ENCODE measurements around the gene SGPP1. TPM values are rescaled to one million over a fixed set of nuclear protein-coding genes. Genes with fewer than 3 reads are reported as not detected.
"Not testable (repeated sequence)": the region's sequence is repeated elsewhere in the genome, so short reads cannot be mapped to it uniquely, and the experiment has no call there.

The SGPP1 gene
- polyA plus RNA-seq, 1 donor from 2014 or later: 30.5 TPM

DNA sequence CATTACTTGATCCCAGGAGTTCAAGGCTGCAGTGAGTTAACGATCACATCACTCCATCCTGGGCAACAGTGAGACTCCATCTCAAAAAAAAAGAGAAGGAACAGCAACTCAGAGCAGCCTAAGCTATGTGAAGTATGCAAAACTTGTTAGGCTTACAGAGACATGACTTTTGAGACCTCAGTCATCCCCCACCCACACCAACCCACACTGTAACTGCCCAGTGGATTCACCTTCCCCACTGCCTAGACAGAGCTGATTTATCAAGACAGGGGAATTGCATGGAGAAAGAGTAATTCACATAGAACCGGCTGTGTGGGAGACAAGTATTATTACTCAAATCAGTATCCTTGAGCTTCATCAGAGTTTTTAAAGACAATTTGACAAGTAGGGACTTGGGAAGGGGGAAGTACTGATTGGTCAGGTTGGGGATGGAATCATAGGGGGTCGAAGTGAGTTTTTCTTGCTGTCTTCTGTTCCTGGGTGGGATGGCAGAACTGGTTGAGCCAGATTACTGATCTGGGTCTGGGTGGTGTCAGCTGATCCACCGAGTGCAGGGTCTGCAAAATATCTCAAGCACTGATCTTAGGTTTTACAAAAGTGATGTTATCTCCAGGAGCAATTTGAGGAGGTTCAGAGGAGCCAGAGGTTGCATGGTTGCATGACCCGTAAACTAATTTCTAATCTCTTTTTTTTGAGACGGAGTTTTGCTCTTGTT, 80.0 kb downstream of the SGPP1 start:
- no peaks in the 10 kb centered on the region for H3K27me3 Mint-ChIP-seq
- H3K36me3 Mint-ChIP-seq: peaks cover 4% of the 10 kb centered on the region
- H3K27ac Mint-ChIP-seq: no peak overlapping the region
- H3K4me3 Mint-ChIP-seq: no peak overlapping the region
- peaks cover 4 to 13% (median 10%) of the 10 kb centered on the region in 3 donors for H3K4me1 Mint-ChIP-seq
- no peaks in the 10 kb centered on the region for H3K9me3 Mint-ChIP-seq

DNA sequence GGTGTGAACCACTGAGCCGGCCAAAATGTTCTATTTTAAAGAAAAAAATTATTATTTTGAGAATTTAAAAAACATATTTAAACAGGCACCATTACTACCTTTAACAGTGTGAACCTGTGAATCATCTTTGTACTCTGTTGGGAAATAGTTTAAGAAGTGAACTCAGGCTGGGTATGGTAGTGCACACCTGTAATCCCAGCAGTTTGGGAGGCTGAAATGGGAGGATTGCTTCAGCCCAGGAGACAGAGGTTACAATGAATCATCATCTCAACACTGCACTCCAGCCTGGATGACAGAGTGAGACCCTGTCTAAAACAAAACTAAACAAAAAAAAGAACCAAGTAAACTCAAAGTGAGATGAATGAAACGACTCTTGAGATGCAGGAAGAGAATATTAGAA, 83.1 kb downstream of the SGPP1 start:
- H3K27ac Mint-ChIP-seq: no peak overlapping the region
- no peaks in the 10 kb centered on the region for H3K9me3 Mint-ChIP-seq
- H3K4me3 Mint-ChIP-seq: no peak overlapping the region
- H3K4me1 Mint-ChIP-seq: peaks cover 6 to 19% (median 6%) of the 10 kb centered on the region in 3 donors
- no peaks in the 10 kb centered on the region for H3K27me3 Mint-ChIP-seq
- peaks cover 4% of the 10 kb centered on the region for H3K36me3 Mint-ChIP-seq

DNA sequence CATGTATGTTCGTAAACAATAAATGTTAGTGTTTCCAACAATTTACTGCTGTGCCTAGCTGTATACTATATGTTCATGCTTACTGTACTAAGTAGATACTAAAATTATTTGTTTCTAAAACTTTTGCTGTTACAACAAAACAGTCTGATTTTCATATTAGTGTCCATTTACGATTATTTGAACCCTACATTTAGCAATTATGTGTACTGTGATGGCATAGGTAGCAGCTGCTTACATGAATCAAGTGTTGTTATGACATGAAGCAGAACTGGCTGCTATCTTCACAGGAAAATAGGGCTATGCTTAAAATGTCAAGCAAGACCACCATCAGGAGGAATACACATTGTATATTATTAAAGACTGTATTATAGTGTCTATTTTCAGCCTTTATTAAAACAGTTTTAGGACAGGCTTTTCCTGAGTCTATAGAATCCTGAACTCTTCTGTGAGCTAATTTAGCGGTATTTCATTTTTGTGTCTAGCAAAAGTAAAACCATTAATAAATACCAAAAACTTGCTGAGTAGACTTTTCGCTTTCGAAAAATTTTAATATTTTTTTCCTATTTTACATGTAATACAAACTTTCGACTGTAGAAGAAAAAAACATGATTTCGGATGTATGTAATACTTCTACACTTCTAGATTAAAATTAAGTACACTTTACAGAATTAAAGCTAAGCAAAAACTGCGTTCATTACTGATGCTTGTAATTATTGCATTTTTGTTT, 85.0 kb downstream of the SGPP1 start:
- Mint-ChIP-seq H3K36me3 (peaks cover 3% of the 10 kb centered on the region), H3K27ac (peak overlapping the region; percentile 87 to 99 (median 98)), H3K9me3 (no peaks in the 10 kb centered on the region), H3K4me1 (peaks cover 7 to 25% (median 11%) of the 10 kb centered on the region in 3 donors), H3K4me3 (peak overlapping the region; percentile 84 to 99 (median 96)), H3K27me3 (no peaks in the 10 kb centered on the region)

GRCh38 chr14:63642229-63642611, 85.6 kb downstream of the SGPP1 start:
- Mint-ChIP-seq H3K4me1 (peaks cover 5 to 25% (median 9%) of the 10 kb centered on the region in 3 donors), H3K27me3 (no peaks in the 10 kb centered on the region), H3K36me3 (peaks cover 4% of the 10 kb centered on the region), H3K9me3 (no peaks in the 10 kb centered on the region), H3K4me3 (peak overlapping the region; percentile 84 to 99 (median 96)), H3K27ac (peak overlapping the region; percentile 87 to 99 (median 98))

DNA sequence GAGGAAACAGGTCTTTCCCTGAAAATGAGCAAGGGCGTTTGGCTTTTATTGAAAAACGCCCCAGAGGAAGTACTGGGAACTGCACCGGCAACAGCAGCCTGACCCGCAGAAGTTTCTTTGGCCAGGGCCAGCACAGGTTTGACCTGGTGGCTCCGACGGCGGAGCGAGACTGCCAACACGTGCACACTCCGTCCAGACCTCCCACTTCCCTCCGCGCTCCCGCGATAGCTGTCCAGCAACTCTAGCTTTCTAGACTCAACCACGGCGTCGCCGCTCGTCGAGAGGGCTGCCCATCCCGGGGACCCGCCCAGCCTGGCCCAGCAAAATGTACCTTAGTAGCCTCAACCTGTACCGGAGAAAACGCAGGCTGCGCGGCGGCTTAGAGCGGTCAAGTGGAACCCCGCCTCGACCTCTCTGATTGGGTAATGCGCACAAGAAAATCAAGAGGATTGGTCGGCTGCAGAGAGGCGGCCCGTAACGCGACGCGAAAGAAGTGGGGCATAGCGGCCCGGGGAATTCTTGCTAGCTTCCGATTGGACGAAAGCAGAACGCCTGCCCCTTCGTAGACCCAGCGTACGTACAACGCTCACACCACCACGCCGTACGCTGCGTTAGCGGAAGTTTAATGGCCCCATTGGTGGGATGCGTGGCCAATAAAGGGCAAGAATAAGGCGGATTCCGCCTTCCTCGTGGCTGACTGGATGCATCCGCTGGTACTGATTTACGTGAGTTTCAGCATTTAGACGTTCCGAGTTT, 86.2 kb downstream of the SGPP1 start, which contains the start of gene WDR89:
Gene WDR89 (minus strand): TSS at position 399 of the 756 bp plus-strand sequence. CDS start 41,929 bp downstream, outside the sequence.
- Mint-ChIP-seq H3K9me3 (peaks cover 0 to 2% (median 0%) of the 10 kb centered on the region in 3 donors), H3K27ac (peak within 1 kb of the TSS; percentile 87 to 99 (median 98)), H3K36me3 (peaks cover 10% of the 10 kb centered on the region), H3K27me3 (no peaks in the 10 kb centered on the region), H3K4me3 (peak within 1 kb of the TSS; percentile 84 to 99 (median 96)), H3K4me1 (peaks cover 10 to 29% (median 14%) of the 10 kb centered on the region in 3 donors)

DNA sequence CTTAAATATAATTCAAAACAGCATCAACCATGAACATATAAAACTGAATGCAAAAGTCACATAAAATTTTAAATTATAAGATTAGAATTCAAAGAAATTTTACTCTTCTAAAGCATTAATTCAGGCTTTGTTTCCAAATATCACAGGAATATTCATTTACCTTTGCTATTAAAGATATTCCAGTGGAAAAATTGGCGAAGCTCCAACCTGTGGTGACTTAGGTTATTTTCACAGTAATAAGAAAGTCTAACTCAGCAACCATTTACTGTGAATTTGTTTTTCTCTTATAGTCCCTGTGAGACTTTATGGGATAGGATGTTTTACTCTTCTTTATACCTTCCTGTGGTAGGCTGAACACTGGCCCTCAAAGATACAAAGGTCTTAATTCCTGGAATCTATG, 89.4 kb downstream of the SGPP1 start:
- Mint-ChIP-seq H3K4me1 (peaks cover 24 to 43% (median 28%) of the 10 kb centered on the region in 3 donors), H3K27ac (peak overlapping the region; percentile 22 to 98 (median 47)), H3K9me3 (peaks cover 2 to 4% (median 3%) of the 10 kb centered on the region in 3 donors), H3K36me3 (peaks cover 11% of the 10 kb centered on the region), H3K27me3 (no peaks in the 10 kb centered on the region), H3K4me3 (peak overlapping the region in 3 of 4 donors; percentile 30 to 77 (median 61))

- H3K9me3 Mint-ChIP-seq, H3K27me3 Mint-ChIP-seq: not testable (repeated sequence)
- peak overlapping the region in 1 of 3 donors; percentile 33 for H3K27ac Mint-ChIP-seq
- H3K4me3 Mint-ChIP-seq: peak overlapping the region in 3 of 4 donors; percentile 6 to 77 (median 72)
- H3K4me1 Mint-ChIP-seq: peaks cover 26 to 46% (median 31%) of the 10 kb centered on the region in 3 donors
- peaks cover 11% of the 10 kb centered on the region for H3K36me3 Mint-ChIP-seq
These were observed 91.7 kb downstream of the SGPP1 start for GRCh38 chr14:63636094-63636635.

Other genes with a start within 250 kb of the SGPP1 start
- gene PPP2R5E, start 184.7 kb downstream of the SGPP1 start, polyA plus RNA-seq: 33.3 TPM
- 15.2 TPM for gene WDR89, start 86.2 kb downstream of the SGPP1 start, polyA plus RNA-seq
- gene SYNE2, start 124.9 kb upstream of the SGPP1 start, polyA plus RNA-seq: 18.1 TPM